Endothelial cell of umbilical vein (primary cell): ENCODE results near the gene MFSD6. TPM values are rescaled to one million over a fixed set of nuclear protein-coding genes. Genes with fewer than 3 reads are reported as not detected.

ENCODE experiments used
- BruUV-seq: library from RNA; stranded (reverse); fragments of 400-500 nt; replicated peaks from 2 replicates; lab custom pipeline; 2021; lab: Mats Ljungman, UMichigan
- CTCF ChIA-PET: fragments of 300-600, 350-600 bp; sonication (Branson Sonifier 250); formaldehyde crosslinking; loops from one replicate; lab custom pipeline; 2021; ENCODE audit warnings: antibody characterized with exemption, inconsistent platforms; lab: Charles Lee
- POLR2A ChIA-PET: fragments of 300-600, 350-600 bp; sonication (Branson Sonifier 250); formaldehyde crosslinking; loops from one replicate; lab custom pipeline; 2021; ENCODE audit warnings: antibody characterized with exemption, inconsistent platforms; lab: Charles Lee
- DNase-seq: peaks from one replicate; pipeline ENCODE4 v3.0.0-alpha.2; 2011; ENCODE audit warnings: low read depth, low spot score
- FAIRE-seq: peaks from 2 replicates; lab custom pipeline; 2011; peaks lifted over from hg19 to GRCh38; lab: Jason Lieb, UNC
- H2AFZ ChIP-seq: 2 replicates; pipeline ENCODE4 v1.6.0; 2012; ENCODE audit warnings: low read depth, low read length, control low read depth, inconsistent platforms
- H3K27ac ChIP-seq: 2 replicates; pipeline ENCODE4 v1.5.1; 2011; ENCODE audit warnings: low read depth, mild to moderate bottlenecking, control low read depth, low read length, moderate library complexity; ENCODE audit not compliant: insufficient read depth
- H3K27me3 ChIP-seq, 2 experiments: 2 replicates each; pipeline versions ENCODE4 v1.6.0 to v1.6.1; 2011; ENCODE audit warnings: low read length in 2 of 2, mixed read lengths in 1 of 2; ENCODE audit not compliant: control insufficient read depth in 2 of 2, insufficient read depth in 2 of 2
- H3K36me3 ChIP-seq, 2 experiments: 2 replicates in 1 of 2; 3 replicates in 1 of 2; pipeline ENCODE4 v1.5.1; 2011; ENCODE audit warnings: low read length in 2 of 2, mild to moderate bottlenecking in 1 of 2, moderate library complexity in 1 of 2; ENCODE audit not compliant: control insufficient read depth in 2 of 2, insufficient read depth in 2 of 2; ENCODE audit errors: extremely low read depth in 1 of 2
- H3K4me1 ChIP-seq: 3 replicates; pipeline ENCODE4 v1.5.1; 2011; ENCODE audit warnings: mild to moderate bottlenecking, low read length; ENCODE audit not compliant: control insufficient read depth, insufficient read depth; ENCODE audit errors: extremely low read depth
- H3K4me2 ChIP-seq: 2 replicates; pipeline ENCODE4 v1.6.1; 2011; ENCODE audit warnings: low read length, control low read depth, mixed read lengths; ENCODE audit not compliant: insufficient read depth
- H3K4me3 ChIP-seq, 3 experiments: fragments of 200-600 bp in 1 of 3; sonication (generic), shearing (Covaris generic) in 1 of 3; replicated peaks in 1 of 3; 2 replicates each; pipeline ENCODE4 v1.5.1; 2011 to 2016; ENCODE audit warnings: control low read depth in 3 of 3, low read length in 3 of 3, mild to moderate bottlenecking in 2 of 3, inconsistent platforms in 1 of 3, low read depth in 1 of 3, moderate library complexity in 1 of 3; ENCODE audit not compliant: insufficient read depth in 1 of 3
- H3K79me2 ChIP-seq: 2 replicates; pipeline ENCODE4 v1.6.0; 2012; ENCODE audit warnings: low read length, inconsistent platforms; ENCODE audit not compliant: control insufficient read depth, insufficient read depth
- H3K9ac ChIP-seq: replicated peaks from 2 replicates; pipeline ENCODE3; 2011; ENCODE audit warnings: low read length, control low read depth; ENCODE audit not compliant: insufficient read depth; ENCODE audit errors: extremely low read depth
- H3K9me1 ChIP-seq: replicated peaks from 3 replicates; pipeline ENCODE4 v1.6.0; 2011; ENCODE audit warnings: mild to moderate bottlenecking, low read length; ENCODE audit not compliant: control insufficient read depth, insufficient read depth; ENCODE audit errors: extremely low read depth
- H3K9me3 ChIP-seq: replicated peaks from 2 replicates; pipeline ENCODE4 v1.5.1; 2012; ENCODE audit warnings: low read length, inconsistent platforms; ENCODE audit not compliant: control insufficient read depth, insufficient read depth
- H4K20me1 ChIP-seq: replicated peaks from 2 replicates; pipeline ENCODE3; 2011; ENCODE audit warnings: mild to moderate bottlenecking, low read length; ENCODE audit not compliant: control insufficient read depth, insufficient read depth; ENCODE audit errors: extremely low read depth
- EZH2 ChIP-seq: IDR thresholded peaks from 2 replicates; pipeline ENCODE4 v1.6.1; 2012; ENCODE audit warnings: borderline replicate concordance, low read depth, mild to moderate bottlenecking, moderate library complexity, low read length, inconsistent platforms; ENCODE audit not compliant: severe bottlenecking
- FOS ChIP-seq: IDR thresholded peaks from 2 replicates; pipeline ENCODE4 v1.6.1; 2011; ENCODE audit warnings: mild to moderate bottlenecking, low read length, moderate library complexity, borderline replicate concordance; ENCODE audit not compliant: insufficient read depth
- GATA2 ChIP-seq: IDR thresholded peaks from 2 replicates; pipeline ENCODE4 v1.7.0; 2011; ENCODE audit warnings: low read depth, mild to moderate bottlenecking, moderate library complexity, mixed read lengths, low read length; ENCODE audit not compliant: insufficient read length, insufficient read depth
- JUN ChIP-seq: IDR thresholded peaks from 2 replicates; pipeline ENCODE4 v1.6.1; 2011; ENCODE audit warnings: borderline replicate concordance, low read depth; ENCODE audit not compliant: insufficient read length, insufficient read depth
- MAX ChIP-seq: IDR thresholded peaks from 2 replicates; pipeline ENCODE4 v1.6.1; 2011; ENCODE audit not compliant: insufficient read depth, insufficient read length
- MYC ChIP-seq: IDR thresholded peaks from one replicate; pipeline ENCODE4 v1.6.1; 2011; ENCODE audit warnings: mild to moderate bottlenecking, low read depth, low read length
- POLR2A ChIP-seq: IDR thresholded peaks from 2 replicates; pipeline ENCODE4 v1.6.1; 2012; ENCODE audit warnings: low read depth, mild to moderate bottlenecking, control low read depth, low read length
- POLR2AphosphoS5 ChIP-seq: IDR thresholded peaks from 2 replicates; pipeline ENCODE4 v1.6.1; 2012; ENCODE audit warnings: low read depth, mild to moderate bottlenecking, control low read depth, low read length, moderate library complexity; ENCODE audit not compliant: insufficient read depth
- dilution Hi-C: fragments of 300-500 bp; cut with MboI; formaldehyde crosslinking; loops from one replicate; pipeline ENCODE4 v1.15.0; 2019; ENCODE audit warnings: low sequenced_read_pairs; ENCODE audit not compliant: extremely low pct_ligation_motif_present
- intact Hi-C: fragments of 100-400 bp; cut with micrococcal nuclease; formaldehyde crosslinking; loops from one replicate; pipeline ENCODE4 v1.10.0; 2022
- polyA plus RNA-seq, 4 experiments: library from polyadenylated mRNA; depleted of rRNA in 3 of 4; stranded (reverse) in 3 of 4; unstranded in 1 of 4; fragments of >200 nt; gene quantifications; 2 replicates each; pipeline versions ENCODE4 v1.2.1 to v1.2.3, GENCODE V29; 2011 to 2012; ENCODE audit warnings: missing spikeins in 1 of 4
- total RNA-seq: library from RNA; stranded (reverse); gene quantifications from 2 replicates; pipeline ENCODE4 v1.2.3, GENCODE V29; 2021
- TF ChIP-seq, protein P1 (sequence below), 2 donors: IDR thresholded peaks; 1 replicate in 1 of 2; 2 replicates in 1 of 2; pipeline ENCODE4 v1.5.1; 2011; ENCODE audit warnings: low read length in 2 of 2, mild to moderate bottlenecking in 2 of 2, moderate library complexity in 2 of 2, control low read depth in 1 of 2, inconsistent platforms in 1 of 2, low read depth in 1 of 2; ENCODE audit not compliant: insufficient read depth in 1 of 2; ENCODE audit errors: extremely low read depth in 1 of 2

Gene MFSD6
- total and polyA plus RNA-seq, 2 donors (not counting 3 experiments of a cell fraction or from before 2014, with no cell fraction given): 4.3 to 4.5 TPM

GRCh38 chr2:190528521-190529001 lies 120.4 kb downstream of the MFSD6 start:
- CTCF ChIA-PET: no interaction called here

More at GRCh38 chr2:190528521-190529001, 120.4 kb downstream of the MFSD6 start:
- TF ChIP-seq POLR2AphosphoS5: no peak
- TF ChIP-seq, protein P1, sequence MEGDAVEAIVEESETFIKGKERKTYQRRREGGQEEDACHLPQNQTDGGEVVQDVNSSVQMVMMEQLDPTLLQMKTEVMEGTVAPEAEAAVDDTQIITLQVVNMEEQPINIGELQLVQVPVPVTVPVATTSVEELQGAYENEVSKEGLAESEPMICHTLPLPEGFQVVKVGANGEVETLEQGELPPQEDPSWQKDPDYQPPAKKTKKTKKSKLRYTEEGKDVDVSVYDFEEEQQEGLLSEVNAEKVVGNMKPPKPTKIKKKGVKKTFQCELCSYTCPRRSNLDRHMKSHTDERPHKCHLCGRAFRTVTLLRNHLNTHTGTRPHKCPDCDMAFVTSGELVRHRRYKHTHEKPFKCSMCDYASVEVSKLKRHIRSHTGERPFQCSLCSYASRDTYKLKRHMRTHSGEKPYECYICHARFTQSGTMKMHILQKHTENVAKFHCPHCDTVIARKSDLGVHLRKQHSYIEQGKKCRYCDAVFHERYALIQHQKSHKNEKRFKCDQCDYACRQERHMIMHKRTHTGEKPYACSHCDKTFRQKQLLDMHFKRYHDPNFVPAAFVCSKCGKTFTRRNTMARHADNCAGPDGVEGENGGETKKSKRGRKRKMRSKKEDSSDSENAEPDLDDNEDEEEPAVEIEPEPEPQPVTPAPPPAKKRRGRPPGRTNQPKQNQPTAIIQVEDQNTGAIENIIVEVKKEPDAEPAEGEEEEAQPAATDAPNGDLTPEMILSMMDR (IDR thresholded peaks at IDR 0.05; ENCODE audit: extremely low read depth in 1 of 2, insufficient read depth in 1 of 2, low read depth in 1 of 2, low read length in 2 of 2): no peak
- no peak for TF ChIP-seq MYC
- no peak for TF ChIP-seq MAX
- no peak for TF ChIP-seq EZH2
- TF ChIP-seq JUN: no peak
- TF ChIP-seq POLR2A: no peak
- no peak for TF ChIP-seq GATA2
- no peak for TF ChIP-seq FOS
- no peak for FAIRE-seq
- H4K20me1 ChIP-seq: no peaks in the 10 kb centered on the region
- POLR2A ChIA-PET: no interaction called here
- no peak overlapping the region for H3K4me2 ChIP-seq
- H3K36me3 ChIP-seq: no peaks in the 10 kb centered on the region
- no peaks in the 10 kb centered on the region for H3K9me3 ChIP-seq
- no peak overlapping the region for H3K9ac ChIP-seq
- H3K27ac ChIP-seq: no peak overlapping the region
- H3K27me3 ChIP-seq: no peaks in the 10 kb centered on the region
- H3K4me1 ChIP-seq: peaks cover 3% of the 10 kb centered on the region
- no TSS peak for BruUV-seq
- intact Hi-C loops: no loop called here
- H3K9me1 ChIP-seq: no peaks in the 10 kb centered on the region
- no peak for DNase-seq
- no peak overlapping the region for H3K4me3 ChIP-seq
- no peaks in the 10 kb centered on the region for H3K79me2 ChIP-seq
- dilution Hi-C loops: no loop called here
- no peak overlapping the region for H2AFZ ChIP-seq
